Activated effector memory CD4-positive, alpha-beta T cell treated with Interleukin-2 at 50 U/mL for 16 hours (primary cell): Measurements from ENCODE around the gene WDR64.

Source experiments
- DNase-seq: peaks from one replicate; pipeline ENCODE4 v3.0.0-alpha.2; 2020

Gene WDR64

DNA sequence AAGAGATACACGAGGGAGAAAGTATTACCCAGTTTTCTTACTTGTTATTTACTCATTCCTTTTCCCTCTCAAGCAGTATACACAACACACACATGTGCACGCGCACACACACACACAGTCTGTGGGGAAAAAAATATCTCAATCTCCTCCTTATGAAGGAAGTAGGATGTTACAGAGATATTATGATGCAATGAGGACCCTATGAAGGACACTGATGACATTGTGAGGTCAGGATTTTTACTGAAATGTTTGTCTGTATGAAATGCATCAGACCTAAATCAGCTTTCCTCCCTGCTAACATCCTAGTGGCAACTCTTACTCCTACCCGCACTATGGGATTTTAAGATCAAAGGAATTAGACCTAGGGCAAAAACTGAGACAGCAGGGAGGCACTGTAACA is at the start of gene WDR64:
Gene WDR64, plus strand, starts transcription at position 270 of the 400 bp plus-strand sequence. CDS start 204 bp downstream, outside the sequence.
- DNase-seq = no peak

- no peak for DNase-seq
Measured at GRCh38 chr1:241603731-241604245, 48.3 kb upstream of the WDR64 start.

DNA sequence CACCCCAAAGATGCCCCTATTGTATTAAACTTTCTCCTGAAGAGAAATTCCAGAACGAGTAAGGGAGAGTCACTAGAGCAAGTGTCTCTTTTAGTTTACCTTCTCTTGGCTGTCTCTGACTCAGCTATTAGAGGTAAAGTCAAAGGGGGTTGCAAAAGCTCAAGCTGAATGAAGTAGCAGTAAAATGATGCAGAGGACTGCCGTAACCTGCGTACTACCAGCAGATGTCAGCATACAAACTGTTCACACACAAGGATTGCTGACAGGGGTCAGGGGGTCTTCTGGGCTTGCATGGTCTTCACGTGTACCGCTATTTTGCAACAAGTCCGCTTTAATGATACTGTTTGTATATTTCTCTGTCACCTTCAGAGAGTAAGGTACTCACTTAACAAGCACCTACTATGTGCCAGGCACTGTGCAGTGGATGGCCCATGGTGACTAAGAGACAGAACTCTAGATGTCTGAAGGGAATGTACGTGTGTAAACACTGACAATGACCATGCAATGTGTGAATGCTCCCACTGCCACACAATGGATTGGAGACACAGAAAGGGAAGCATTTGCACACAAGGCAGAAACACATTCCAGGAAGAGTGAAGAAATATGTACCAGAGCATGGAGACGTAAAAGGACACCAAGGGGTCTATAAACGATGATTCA is 46.8 kb upstream of the WDR64 start:
- no peak for DNase-seq

- DNase-seq = no peak
Measured at GRCh38 chr1:241606544-241606943, 45.5 kb upstream of the WDR64 start.

DNA sequence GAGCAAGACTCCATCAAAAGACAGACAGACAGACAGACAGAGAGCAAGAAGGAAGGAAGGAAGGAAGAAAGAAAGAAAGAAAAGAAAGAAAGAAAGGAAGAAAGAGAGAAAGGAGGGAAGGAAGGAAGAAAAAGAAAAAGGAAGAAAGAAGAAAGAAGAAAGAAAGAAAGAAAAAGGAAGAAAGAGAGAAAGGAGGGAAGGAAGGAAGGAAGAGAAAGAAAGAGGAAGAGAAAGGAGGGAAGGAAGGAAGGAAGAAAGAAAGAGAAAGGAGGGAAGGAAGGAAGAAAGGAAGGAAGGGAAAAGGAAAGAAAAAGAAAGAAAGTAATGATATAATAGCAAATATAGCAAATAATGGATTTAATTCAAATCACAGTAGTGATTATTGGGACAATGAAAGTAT is 44.6 kb upstream of the WDR64 start:
- no peak for DNase-seq

DNA sequence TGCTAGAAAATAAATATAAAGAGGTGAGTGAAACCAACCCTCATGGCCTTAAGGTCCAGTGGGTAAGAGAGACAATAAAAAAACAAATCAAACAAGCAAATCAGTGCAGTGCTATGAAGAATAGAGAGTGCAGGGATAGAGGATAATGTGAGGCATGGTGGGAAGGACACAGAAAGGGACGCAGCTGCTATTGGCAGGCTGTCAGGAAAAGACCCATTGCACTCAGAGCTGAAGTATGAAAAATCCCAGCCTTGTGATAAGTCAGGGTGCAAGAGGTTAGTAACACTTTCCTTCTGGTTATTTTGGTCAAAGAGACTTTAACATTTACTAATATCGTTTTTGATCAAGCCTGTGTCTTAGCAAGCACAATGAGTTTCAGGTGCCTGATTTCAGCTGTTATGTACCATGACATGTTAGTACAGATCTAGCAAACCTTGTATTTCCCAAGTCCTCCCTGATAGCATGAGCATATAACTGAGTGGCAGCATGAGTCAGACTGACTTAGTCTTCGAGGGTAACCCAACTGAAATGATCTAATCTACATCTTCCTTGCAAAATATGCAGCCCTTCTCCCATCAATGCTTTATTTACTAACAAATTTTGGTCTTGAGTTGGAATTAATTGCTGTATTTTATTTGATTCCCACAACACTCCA is 43.6 kb upstream of the WDR64 start:
- DNase-seq = no peak

GRCh38 chr1:241610056-241610815 is 41.8 kb upstream of the WDR64 start:
- no peak for DNase-seq

DNA sequence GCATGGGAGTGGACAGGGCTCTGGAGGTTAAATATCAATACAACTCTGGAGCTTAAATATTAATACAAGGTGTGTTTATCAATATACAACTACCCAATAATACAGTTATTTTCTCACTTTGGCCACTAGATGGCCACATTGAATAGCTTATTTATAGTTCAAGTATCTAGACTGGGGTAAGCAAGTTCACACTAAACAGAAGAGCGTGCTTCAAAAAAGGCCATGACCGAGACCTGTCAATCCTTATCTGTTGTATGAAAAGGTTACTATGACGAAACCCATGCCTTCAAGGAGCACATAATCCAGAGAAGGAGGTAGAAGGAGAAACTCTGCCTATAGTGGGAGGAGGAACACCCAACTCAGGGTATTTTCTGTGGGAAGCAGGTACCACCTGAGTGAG is 41.0 kb upstream of the WDR64 start:
- DNase-seq = no peak

DNA sequence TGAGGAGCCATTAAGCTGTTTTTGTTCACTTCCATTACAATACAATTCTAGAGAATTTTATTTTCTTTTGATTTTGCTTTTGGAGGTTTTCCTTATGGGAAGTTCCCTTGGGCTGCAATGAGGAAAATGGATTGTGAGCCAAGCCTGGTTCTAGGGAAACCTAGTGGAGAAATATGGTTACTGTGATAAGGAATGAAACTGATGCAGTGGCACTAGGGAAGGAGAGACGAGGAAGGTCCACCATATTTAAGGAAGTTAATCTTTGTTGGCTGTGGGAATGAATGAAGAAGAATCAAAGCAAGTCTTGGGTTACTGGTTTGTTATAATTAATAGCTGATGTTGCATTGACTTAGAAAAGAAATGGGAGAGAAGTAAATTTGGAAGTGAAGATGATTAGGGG is 40.3 kb upstream of the WDR64 start:
- DNase-seq = no peak

- DNase-seq = no peak
Measured at GRCh38 chr1:241612533-241613477, 39.3 kb upstream of the WDR64 start.

DNA sequence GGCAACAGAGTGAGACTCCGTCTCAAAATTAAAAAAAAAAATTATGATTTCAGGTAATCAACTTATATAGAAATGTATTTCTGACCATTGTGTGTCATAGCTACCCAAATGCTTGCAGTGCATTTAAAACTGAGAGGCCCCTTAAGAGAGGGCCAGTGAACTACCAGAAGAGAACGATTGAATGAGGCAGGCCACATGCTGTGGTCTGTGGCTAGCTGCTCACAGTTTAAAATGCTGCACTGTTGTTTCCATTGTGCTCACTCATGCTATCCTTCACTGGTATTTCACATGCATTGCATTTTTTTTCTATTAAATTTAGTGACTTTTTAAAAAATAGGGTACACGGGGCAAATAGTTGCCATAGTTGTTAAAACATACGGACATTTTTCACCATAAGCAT is 37.9 kb upstream of the WDR64 start:
- no peak for DNase-seq

DNA sequence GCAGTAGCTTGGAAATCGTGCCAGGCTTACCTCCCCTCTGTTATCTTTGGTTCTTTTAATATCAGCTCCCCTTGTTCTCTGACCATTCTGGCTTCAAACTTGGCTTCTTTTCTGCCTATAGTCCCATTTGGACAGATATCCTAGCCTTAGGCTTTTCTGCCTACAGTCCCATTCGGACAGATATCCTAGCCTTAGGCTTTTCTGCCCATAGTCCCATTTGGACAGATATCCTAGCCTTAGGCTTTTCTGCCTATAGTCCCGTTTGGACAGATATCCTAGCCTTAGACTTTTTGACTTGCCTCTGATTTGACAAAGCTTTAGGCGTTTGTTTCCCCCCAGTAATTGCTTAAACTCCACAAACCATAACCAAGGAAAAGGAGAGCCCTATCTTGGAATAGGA is 37.5 kb upstream of the WDR64 start:
- DNase-seq = no peak

DNA sequence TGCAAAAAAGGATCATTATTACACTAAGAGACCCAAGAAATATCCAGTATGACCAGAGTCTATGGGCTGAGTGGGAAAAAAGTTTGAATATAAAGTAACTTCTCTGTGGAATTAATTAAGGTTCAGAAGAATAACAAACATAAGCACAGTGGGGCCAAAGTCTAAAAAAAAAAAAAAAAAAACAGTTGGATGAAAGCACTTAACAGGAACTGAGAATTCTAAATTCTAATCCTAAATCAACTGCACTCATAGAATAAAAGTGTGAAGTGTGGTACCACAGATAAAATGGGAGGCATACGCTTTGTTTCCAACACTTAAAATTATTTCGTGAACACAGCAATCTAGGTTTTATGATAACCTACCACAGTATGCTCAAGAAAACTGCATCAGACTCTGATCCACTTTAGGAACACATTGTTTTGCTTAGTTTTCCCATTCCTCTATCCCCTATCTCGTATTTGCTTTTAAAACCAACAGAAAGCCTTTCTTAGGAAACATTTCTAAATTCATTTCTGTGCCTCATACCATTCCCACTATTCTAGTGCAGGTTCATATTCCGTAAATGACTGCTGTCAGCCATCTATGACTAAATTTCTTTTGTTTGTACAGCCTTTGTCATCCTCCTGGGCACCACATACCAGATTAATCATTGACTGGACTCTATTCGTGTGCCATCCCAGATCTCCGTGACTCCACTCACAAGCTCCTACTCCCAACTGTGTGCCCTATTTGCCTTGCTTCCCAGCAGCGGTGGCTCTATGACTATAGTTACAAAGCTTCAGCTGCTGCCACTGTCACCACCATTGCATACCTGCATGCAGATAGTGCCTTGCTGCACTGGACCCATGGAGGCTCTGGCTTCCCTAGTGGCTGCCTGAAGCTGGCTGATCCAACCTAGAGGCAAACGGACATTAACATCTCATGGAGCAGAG is 36.8 kb upstream of the WDR64 start:
- DNase-seq = no peak

- no peak for DNase-seq
Measured at GRCh38 chr1:241617426-241617825, 34.7 kb upstream of the WDR64 start.

DNA sequence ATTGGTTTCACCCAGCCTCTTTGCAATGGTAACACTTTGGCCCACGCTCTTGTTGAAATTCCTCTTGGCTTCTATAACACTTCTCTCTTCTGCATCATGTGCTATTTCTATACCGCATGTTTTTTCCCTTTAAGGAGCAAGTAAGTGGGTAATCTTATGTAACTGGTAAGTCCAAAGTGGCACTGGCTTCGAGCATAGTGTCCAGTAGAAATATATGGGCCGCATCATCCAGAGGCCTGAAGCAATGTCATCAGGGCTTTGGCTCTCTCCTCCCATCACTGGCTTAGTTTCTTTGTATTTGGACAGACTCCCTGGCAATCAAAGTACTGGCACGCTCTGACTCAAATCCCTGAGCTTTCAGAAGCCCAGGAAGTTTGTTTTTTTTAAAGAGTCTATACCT is 29.4 kb upstream of the WDR64 start:
- no peak for DNase-seq

GRCh38 chr1:241624935-241625334 is 27.1 kb upstream of the WDR64 start:
- DNase-seq = no peak

GRCh38 chr1:241627453-241628259 is 24.4 kb upstream of the WDR64 start:
- no peak for DNase-seq

GRCh38 chr1:241630005-241630404 is 22.1 kb upstream of the WDR64 start:
- DNase-seq = no peak

DNA sequence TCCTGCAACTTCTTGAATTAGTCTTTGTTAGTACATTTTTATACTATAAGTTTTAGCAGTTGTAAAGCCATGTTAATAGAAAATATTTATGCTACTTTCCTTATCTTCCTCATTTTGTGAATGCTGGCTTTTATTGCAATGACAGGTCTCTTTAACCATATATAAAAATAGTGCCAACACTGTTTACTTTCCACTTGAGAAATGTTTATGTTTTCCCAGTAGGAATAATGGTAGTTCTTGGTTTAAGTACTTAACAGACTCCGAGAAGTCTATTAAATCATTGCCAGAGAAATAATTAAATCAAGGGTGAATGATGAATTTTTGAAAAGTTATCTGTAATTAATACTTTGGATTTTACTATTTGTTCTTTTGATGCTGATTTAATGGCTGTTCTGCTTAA is 21.6 kb upstream of the WDR64 start:
- no peak for DNase-seq

DNA sequence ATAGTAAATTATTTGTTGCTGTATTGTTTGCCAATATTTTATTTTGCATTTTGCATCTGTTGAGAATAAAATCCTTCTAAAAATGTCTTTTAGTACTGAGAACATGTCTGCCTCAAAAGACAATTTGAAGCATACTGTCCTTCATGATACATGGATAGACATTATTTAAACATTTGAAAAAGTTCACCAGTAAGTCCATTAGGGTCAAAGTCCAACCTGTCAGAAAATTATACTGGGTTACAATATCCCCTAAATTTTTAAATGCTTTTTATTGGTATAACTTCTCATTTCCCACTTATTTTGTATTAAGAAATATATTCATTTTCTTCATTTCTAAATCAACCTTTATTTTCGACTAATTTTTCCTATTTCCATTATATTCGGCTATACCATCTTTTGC is 21.2 kb upstream of the WDR64 start:
- no peak for DNase-seq

GRCh38 chr1:241631674-241632073 is 20.4 kb upstream of the WDR64 start:
- no peak for DNase-seq
